Measurements from ENCODE around the gene JMJD1C.

JMJD1C gene

DNA sequence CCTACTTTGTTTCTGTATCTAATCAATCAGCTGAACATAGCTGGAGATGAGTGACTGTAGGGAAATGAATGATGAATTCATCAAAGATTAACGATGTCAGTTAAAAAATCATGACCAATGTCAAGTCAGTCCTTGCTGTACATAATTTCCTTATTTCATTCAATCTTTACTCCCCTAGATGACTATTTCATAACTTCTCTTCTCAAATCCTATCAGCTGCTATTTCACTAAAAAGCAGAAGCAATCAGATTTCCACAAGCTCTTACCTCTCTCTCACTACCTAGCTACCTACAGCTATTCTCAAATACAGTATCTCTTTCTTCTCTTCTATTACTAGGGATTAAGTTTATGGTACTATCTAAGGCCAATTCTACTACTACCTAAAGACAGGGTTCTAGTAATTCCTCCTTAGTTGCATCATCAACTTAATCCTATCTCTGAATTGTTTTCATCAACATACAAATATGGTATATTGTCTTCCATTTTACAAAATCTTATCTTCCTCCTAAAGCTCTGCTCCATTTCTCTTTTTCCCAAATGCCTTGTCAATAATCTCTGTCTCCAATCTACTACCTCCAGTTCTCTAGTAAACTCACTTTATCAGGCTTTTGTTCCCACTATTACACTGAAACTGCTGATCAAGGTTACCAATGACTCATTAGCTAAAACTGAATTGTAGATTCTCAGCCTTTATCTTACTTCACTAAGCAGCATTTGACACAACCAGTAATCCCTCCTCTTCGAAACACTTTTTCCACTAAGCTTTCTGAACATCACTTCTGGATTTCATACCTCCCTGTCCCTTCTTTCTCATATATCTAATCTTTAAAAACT is 28.4 kb downstream of the JMJD1C start:
- DNase-seq (ENCODE audit: low read depth in 1 of 2, low spot score in 1 of 2) = no peak

- no peak for DNase-seq (ENCODE audit: low read depth in 1 of 2, low spot score in 1 of 2)
Measured at GRCh38 chr10:63436225-63436624, 29.6 kb downstream of the JMJD1C start.

DNA sequence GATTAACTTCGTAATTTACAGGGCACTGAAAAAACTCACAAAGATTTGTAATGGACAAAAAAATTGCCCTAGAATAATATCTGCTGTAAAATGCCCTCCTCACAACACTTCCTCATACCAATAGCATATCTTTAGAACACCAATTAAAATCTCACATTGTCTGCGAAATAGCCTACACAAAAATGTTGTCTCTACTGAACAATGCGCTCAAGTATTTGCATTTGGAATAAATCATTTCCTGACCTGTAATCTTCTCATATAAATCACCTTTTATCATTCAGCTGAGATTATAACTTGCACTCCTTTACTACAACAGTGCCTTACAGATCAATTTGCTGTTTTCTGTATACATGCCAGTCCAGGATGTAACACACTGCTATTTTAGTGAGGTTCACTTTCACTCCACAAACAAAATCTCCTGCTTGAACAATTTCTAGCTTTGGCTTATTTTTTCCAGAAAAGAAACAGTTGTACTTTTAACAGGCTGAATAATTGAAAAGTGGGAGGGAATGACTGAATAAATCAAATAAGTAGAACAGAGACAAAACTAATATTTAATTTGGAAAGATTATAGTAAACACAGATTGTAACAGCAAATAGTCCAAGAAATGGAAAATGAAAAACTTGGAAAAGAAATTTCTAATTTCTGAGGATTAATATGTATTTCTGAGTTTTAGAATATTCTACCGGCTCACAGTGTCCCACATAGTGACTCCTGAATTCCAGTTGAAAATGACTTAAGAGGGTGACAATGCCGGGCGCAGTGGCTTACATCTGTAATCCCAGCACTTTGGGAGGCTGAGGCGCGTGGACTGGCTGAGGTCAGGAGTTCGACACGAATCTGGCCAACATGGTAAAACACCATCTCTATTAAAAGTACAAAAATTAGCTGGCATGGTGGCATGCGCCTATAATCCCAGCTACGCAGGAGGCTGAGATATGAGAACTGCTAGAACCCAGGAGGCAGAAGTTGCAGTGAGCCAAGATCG is 30.6 kb downstream of the JMJD1C start:
- no peak for DNase-seq (ENCODE audit: low read depth in 1 of 2, low spot score in 1 of 2)

GRCh38 chr10:63431962-63432797 is 33.6 kb downstream of the JMJD1C start:
- no peak for DNase-seq (ENCODE audit: low read depth in 1 of 2, low spot score in 1 of 2)

- DNase-seq (ENCODE audit: low read depth in 1 of 2, low spot score in 1 of 2) = no peak
Measured at GRCh38 chr10:63430999-63431356, 34.8 kb downstream of the JMJD1C start.

DNA sequence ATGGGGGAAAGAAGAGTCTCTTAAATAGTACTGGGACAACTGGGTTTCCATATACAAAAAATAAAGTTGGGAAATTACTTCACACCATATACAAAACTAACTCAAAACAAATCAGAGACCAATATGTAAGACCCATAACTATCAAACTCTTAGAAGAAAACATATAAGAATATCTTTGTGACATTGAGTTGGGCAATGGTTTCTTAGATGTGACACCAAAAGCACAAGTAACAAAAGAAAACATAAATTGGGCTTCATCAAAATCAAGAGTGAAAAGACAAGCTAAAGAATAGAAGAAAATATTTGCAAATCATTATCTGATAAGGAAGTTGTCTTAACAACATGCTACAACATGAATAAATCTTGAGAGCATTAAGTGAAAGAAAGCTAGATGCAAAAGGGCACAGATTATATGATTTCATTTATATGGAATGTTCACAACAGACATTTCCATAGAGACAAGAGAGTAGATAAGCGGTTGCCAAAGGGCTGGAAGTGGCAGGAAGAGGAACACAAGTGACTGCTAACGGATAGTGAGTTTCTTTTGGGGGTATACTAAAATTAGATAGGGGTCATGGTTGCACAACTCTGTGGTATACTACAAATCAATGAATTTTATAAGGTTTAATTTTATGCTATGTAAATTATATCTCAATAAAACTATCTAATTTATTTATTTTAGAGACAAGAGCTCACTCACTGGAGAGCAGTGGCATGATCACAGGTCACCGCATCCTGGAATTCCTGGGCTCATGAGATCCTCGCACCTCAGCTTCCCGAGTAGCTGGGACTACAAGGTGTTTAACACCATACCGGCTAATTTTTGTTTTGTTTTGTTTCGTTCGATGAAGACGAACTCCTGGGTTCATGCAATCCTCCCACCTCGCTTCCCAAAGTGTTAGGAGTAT is 35.4 kb downstream of the JMJD1C start:
- DNase-seq (ENCODE audit: low read depth in 1 of 2, low spot score in 1 of 2) = no peak

- DNase-seq (ENCODE audit: low read depth in 1 of 2, low spot score in 1 of 2) = no peak
Measured at GRCh38 chr10:63429281-63429680, 36.5 kb downstream of the JMJD1C start.

GRCh38 chr10:63427013-63427412 is 38.8 kb downstream of the JMJD1C start:
- no peak for DNase-seq (ENCODE audit: low read depth in 1 of 2, low spot score in 1 of 2)

- DNase-seq (ENCODE audit: low read depth in 1 of 2, low spot score in 1 of 2) = no peak
Measured at GRCh38 chr10:63425512-63425911, 40.3 kb downstream of the JMJD1C start.

GRCh38 chr10:63424576-63424975 is 41.2 kb downstream of the JMJD1C start:
- DNase-seq (ENCODE audit: low read depth in 1 of 2, low spot score in 1 of 2) = no peak

- DNase-seq (ENCODE audit: low read depth in 1 of 2, low spot score in 1 of 2) = no peak
Measured at GRCh38 chr10:63423494-63423893, 42.3 kb downstream of the JMJD1C start.

- no peak for DNase-seq (ENCODE audit: low read depth in 1 of 2, low spot score in 1 of 2)
Measured at GRCh38 chr10:63421591-63421990, 44.2 kb downstream of the JMJD1C start.

- no peak for DNase-seq (ENCODE audit: low read depth in 1 of 2, low spot score in 1 of 2)
Measured at GRCh38 chr10:63416376-63416775, 49.4 kb downstream of the JMJD1C start.

- no peak for DNase-seq (ENCODE audit: low read depth in 1 of 2, low spot score in 1 of 2)
Measured at GRCh38 chr10:63415640-63416244, 50.0 kb downstream of the JMJD1C start.

DNA sequence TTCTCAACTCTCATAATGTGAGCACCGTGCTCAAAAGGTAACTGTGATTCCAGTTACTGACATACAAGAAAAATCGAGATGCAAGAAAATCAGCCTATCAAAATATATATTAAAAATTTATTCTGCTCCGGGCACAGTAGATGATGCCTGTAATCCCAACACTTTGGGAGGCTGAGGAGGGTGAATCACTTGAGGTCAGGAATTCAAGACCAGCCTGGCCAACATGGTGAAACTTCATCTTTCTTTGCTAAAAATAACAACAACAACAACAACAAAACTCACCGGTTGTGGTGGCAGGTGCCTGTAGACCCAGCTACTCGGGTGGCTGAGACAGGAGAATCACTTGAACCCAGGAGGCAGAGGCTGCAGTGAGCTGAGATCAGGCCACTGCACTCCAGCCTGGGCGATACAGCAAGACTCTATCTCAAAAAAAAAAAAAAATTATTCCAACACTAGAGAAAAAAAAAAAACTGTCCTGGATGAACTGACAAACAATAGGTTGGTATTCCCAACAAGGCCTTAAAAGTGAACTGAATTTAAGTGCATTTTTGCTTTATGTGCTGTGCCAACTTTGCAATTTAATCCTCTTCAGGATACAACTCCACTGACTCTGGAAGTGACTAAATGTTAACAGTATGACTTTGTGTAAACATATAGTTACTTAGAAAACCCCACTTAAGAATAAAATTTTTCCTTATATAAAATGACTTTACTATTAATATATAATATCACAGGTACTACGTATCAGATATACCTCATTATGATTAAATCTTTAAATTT is 51.1 kb downstream of the JMJD1C start:
- no peak for DNase-seq (ENCODE audit: low read depth in 1 of 2, low spot score in 1 of 2)

DNA sequence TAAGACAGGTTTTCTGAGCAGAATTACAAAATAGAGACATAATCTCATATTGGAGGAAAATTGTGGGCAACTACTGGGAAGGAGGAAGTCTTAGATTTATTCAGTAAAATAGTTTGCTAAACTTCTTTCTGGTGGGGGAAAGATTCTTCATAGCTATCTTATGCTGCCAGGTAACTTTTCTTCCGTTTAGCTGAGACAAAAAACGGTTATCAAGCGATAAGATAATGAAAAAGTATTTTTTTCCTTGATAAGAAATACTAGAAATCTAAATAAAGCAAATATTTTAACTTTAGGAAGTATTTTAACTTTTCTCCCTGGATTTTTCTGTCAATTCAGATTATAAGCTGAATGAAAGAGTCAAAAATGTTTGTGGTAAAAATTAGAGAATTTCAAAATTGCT is 52.3 kb downstream of the JMJD1C start:
- no peak for DNase-seq (ENCODE audit: low read depth in 1 of 2, low spot score in 1 of 2)

DNA sequence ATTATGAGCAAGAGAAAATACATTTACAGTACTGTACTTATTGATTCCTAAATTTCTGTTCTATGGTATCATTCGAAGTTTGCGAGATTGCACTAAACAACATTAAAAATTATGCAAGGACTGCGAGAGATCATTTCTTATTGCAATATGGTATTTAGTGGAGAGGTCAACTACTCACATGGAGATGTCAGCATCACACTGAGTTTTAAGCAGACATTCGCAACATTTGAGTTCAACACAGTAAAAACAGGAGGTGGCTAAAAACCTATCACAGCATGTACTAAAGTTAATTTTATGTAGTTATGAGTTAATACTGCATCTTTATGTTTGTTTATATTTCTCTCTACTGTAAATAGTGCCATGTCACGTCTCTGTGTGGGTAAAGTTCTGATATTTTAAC is 53.5 kb downstream of the JMJD1C start:
- no peak for DNase-seq (ENCODE audit: low read depth in 1 of 2, low spot score in 1 of 2)

- no peak for DNase-seq (ENCODE audit: low read depth in 1 of 2, low spot score in 1 of 2)
Measured at GRCh38 chr10:63410633-63411032, 55.1 kb downstream of the JMJD1C start.

DNA sequence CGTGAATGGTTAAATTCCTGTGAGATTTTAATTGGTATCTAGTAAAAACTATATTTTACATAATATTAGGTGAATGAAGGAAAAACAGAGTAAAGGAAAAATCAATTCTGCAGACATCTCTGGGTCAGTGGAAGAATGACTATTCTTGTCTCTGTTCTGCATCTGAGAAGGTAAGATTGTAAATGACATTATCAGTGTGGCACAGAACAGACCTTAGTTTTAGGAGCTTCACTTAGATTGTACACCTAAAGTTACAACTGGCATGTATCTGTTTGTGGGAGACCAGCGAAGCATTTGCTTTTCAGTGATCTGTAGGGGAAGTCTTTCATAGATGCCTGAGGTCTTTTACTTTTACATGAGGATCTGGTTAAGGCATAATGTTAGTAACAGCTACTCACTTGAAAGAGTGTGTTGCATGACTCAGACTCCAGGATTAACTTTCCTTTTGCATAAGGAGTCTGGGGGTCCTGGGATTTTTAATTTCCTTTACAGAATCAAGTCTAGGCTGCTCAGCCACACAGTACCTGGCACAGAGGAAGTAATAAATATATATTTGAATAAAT is 56.2 kb downstream of the JMJD1C start:
- DNase-seq (ENCODE audit: low read depth in 1 of 2, low spot score in 1 of 2) = no peak
